Natural killer cell (primary cell): ENCODE data around the gene STAG1. TPM values are rescaled to one million over a fixed set of nuclear protein-coding genes. Genes with fewer than 3 reads are reported as not detected.

Experiments
- ATAC-seq, 3 donors: fragments of 150-1000 bp in 2 of 3; fragments of 200-7000 bp in 1 of 3; cut with Tn5 transposase; 1 replicate in 1 of 3; 2 replicates in 2 of 3; pipeline ENCODE4 v1.10.0; 2021; ENCODE audit warnings: mild to moderate bottlenecking in 2 of 3, moderate library complexity in 2 of 3
- DNase-seq, 2 donors: peaks; one replicate each; pipeline versions ENCODE4 v3.0.0 to v3.0.0-alpha.2; 2013 to 2021; ENCODE audit warnings: mixed read lengths in 1 of 2
- H3K27ac ChIP-seq: one replicate; pipeline ENCODE4 v1.5.1; 2013; ENCODE audit warnings: mild to moderate bottlenecking, low read length
- H3K27me3 ChIP-seq: one replicate; pipeline ENCODE4 v1.6.1; 2013; ENCODE audit warnings: low read length; ENCODE audit not compliant: control insufficient read depth, insufficient read depth
- H3K36me3 ChIP-seq: one replicate; pipeline ENCODE4 v1.6.1; 2013; ENCODE audit warnings: low read length; ENCODE audit not compliant: control insufficient read depth, insufficient read depth
- H3K4me1 ChIP-seq: one replicate; pipeline ENCODE4 v1.6.1; 2013; ENCODE audit warnings: low read length; ENCODE audit not compliant: control insufficient read depth, insufficient read depth
- H3K4me3 ChIP-seq: one replicate; pipeline ENCODE4 v1.5.1; 2013; ENCODE audit warnings: low read length
- H3K9me3 ChIP-seq: one replicate; pipeline ENCODE4 v1.6.1; 2013; ENCODE audit warnings: low read length; ENCODE audit not compliant: control insufficient read depth, insufficient read depth
- H3K27ac Mint-ChIP-seq, 2 donors: one replicate each; pipeline ENCODE4 v1.8.0; 2022; ENCODE audit warnings: mild to moderate bottlenecking in 2 of 2, mixed read lengths in 2 of 2, moderate library complexity in 1 of 2
- H3K27me3 Mint-ChIP-seq, 2 donors: one replicate each; pipeline ENCODE4 v1.8.0; 2022; ENCODE audit warnings: low read depth in 2 of 2, mixed read lengths in 2 of 2
- H3K36me3 Mint-ChIP-seq: one replicate; pipeline ENCODE4 v1.8.0; 2022; ENCODE audit warnings: mixed read lengths
- H3K4me1 Mint-ChIP-seq, 2 donors: one replicate each; pipeline ENCODE4 v1.8.0; 2022; ENCODE audit warnings: mixed read lengths in 2 of 2
- H3K4me3 Mint-ChIP-seq: one replicate; pipeline ENCODE4 v1.8.0; 2022; ENCODE audit warnings: mild to moderate bottlenecking, moderate library complexity, mixed read lengths
- H3K9me3 Mint-ChIP-seq, 2 donors: one replicate each; pipeline ENCODE4 v1.8.0; 2022; ENCODE audit warnings: mixed read lengths in 2 of 2
- WGBS: methylation state at CpG from one replicate; pipeline ENCODE4 v1.1.7; 2013; ENCODE audit warnings: missing lambda C conversion rate; ENCODE audit not compliant: insufficient coverage; 5-methylcytosine and 5-hydroxymethylcytosine counted together
- intact Hi-C: fragments of 100-400 bp; cut with micrococcal nuclease; formaldehyde crosslinking; loops from one replicate; pipeline ENCODE4 v1.14.2; 2022
- total RNA-seq, 4 donors: library from RNA; stranded (reverse); fragments of 120-200 nt in 1 of 4; gene quantifications; one replicate each; pipeline versions ENCODE4 v1.2.3 to v1.2.4, GENCODE V29; 2013 to 2022
- TF ChIP-seq, protein P1 (sequence below): fragments of 200-600 bp; IDR thresholded peaks from one replicate; pipeline ENCODE4 v1.8.0; 2022; ENCODE audit warnings: antibody characterized with exemption

Gene STAG1
- total RNA-seq, 3 donors from 2014 or later (not counting 1 experiment from before 2014, with no cell fraction given), result 55.1 to 66.2 (median 60.3) TPM

DNA sequence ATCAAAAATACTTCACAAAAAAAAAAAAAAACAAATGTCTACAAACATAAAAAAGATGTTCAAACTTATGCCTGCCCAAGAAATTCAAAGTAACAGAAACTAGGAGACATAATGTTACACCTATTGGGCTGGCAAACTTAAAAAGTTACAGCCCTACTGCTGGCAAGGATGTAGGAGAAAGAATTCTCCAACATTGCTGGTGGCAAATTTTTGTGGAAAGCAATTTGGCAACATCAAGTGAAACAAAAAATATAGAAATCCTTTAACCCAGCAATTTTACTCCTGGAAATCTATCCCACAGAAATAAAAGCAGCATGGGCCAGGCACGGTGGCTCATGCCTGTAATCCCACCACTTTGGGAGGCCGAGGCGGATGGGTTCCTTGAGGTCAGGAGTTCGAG, 73.2 kb downstream of the STAG1 start:
- Mint-ChIP-seq H3K27me3 (no peaks in the 10 kb centered on the region), H3K4me1 (peaks cover 24 to 27% of the 10 kb centered on the region in 2 donors), H3K4me3 (no peak overlapping the region), H3K9me3 (no peaks in the 10 kb centered on the region), H3K27ac (no peak overlapping the region), H3K36me3 (no peaks in the 10 kb centered on the region)
- TF ChIP-seq, protein P1, sequence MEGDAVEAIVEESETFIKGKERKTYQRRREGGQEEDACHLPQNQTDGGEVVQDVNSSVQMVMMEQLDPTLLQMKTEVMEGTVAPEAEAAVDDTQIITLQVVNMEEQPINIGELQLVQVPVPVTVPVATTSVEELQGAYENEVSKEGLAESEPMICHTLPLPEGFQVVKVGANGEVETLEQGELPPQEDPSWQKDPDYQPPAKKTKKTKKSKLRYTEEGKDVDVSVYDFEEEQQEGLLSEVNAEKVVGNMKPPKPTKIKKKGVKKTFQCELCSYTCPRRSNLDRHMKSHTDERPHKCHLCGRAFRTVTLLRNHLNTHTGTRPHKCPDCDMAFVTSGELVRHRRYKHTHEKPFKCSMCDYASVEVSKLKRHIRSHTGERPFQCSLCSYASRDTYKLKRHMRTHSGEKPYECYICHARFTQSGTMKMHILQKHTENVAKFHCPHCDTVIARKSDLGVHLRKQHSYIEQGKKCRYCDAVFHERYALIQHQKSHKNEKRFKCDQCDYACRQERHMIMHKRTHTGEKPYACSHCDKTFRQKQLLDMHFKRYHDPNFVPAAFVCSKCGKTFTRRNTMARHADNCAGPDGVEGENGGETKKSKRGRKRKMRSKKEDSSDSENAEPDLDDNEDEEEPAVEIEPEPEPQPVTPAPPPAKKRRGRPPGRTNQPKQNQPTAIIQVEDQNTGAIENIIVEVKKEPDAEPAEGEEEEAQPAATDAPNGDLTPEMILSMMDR, result no peak
- no peaks in the 10 kb centered on the region for H3K4me1 ChIP-seq
- no peak overlapping the region for H3K4me3 ChIP-seq
- H3K27ac ChIP-seq, result no peak overlapping the region
- H3K27me3 ChIP-seq, result no peaks in the 10 kb centered on the region
- no peaks in the 10 kb centered on the region for H3K36me3 ChIP-seq
- DNase-seq, result no peak
- intact Hi-C loops, result no loop called here
- 98% methylated on average over 4 of the region's 4 CpGs for WGBS
- no peaks in the 10 kb centered on the region for H3K9me3 ChIP-seq
- no peak for ATAC-seq

DNA sequence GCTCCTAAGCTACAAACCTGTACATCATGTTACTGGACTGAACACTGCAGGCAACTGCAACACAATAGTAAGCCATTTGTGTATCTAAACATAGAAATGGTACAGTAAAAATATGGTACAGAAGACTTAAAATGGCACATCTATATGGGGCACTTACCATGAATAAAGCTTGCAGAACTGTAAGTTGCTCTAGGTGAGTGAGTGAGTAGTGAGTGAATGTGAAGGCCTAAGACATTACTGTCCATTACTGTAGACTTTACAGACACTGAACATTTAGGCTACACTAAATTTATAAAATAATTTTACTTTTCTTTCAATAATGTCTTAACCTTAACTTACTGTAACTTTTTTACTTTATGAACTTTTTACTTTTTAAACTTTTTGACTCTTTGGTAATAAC, 76.2 kb downstream of the STAG1 start:
- Mint-ChIP-seq H3K4me3 (no peak overlapping the region), H3K27me3 (no peaks in the 10 kb centered on the region), H3K36me3 (no peaks in the 10 kb centered on the region), H3K9me3 (no peaks in the 10 kb centered on the region), H3K4me1 (peaks cover 42 to 54% of the 10 kb centered on the region in 2 donors), H3K27ac (peak overlapping the region in 1 of 2 donors; percentile 12)
- H3K4me1 ChIP-seq, result peaks cover 2% of the 10 kb centered on the region
- intact Hi-C loops, result no loop called here
- H3K4me3 ChIP-seq, result no peak overlapping the region
- TF ChIP-seq, protein P1, result no peak
- H3K36me3 ChIP-seq, result no peaks in the 10 kb centered on the region
- no peaks in the 10 kb centered on the region for H3K27me3 ChIP-seq
- no peak overlapping the region for H3K27ac ChIP-seq
- no peaks in the 10 kb centered on the region for H3K9me3 ChIP-seq
- ATAC-seq (no peak), DNase-seq (no peak)

DNA sequence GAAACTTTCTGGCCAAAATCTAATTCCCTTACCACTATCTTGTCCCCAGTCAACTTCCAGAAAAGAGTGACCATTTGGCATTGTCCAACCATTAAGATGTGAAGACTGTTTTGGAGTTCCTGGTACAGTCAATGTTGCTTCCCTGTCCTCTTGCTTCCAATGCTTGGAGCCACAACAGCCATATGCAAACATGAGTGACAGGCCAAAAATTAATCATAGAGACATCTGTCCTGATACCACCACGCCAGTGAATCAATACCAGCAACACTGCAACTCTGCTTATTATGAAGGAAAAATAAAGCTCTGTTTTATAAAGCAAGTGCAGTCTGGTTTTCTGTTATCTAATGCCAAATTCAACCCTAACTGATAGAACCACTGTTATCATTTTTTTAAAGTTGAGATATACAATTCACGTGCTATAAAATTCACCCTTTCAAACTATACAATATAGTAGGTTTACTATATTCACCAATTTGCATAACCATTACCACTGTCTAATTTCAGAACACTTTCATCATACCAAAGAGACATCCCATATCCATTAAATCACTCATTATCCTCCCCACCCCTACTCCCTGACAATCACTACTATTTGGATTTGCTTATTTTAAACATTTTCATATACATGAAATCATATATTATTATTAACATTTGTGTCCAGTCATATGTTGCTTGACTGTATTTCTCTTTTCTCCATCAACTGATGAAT, 76.9 kb downstream of the STAG1 start:
- H3K27ac Mint-ChIP-seq, result peak overlapping the region; percentile 67 to 83
- H3K36me3 ChIP-seq, result no peaks in the 10 kb centered on the region
- H3K9me3 ChIP-seq, result no peaks in the 10 kb centered on the region
- H3K36me3 Mint-ChIP-seq, result no peaks in the 10 kb centered on the region
- 100% methylated on average over 1 of the region's 2 CpGs for WGBS
- TF ChIP-seq, protein P1, result no peak
- ATAC-seq (no peak), DNase-seq (no peak)
- H3K4me1 Mint-ChIP-seq, result peaks cover 42 to 55% of the 10 kb centered on the region in 2 donors
- H3K27me3 ChIP-seq, result no peaks in the 10 kb centered on the region
- intact Hi-C loops, result no loop called here
- H3K27me3 Mint-ChIP-seq, result no peaks in the 10 kb centered on the region
- peak overlapping the region; percentile 17 for H3K4me3 Mint-ChIP-seq
- no peaks in the 10 kb centered on the region for H3K9me3 Mint-ChIP-seq
- H3K4me1 ChIP-seq, result peaks cover 2% of the 10 kb centered on the region
- no peak overlapping the region for H3K4me3 ChIP-seq
- peak overlapping the region; percentile 18 for H3K27ac ChIP-seq

DNA sequence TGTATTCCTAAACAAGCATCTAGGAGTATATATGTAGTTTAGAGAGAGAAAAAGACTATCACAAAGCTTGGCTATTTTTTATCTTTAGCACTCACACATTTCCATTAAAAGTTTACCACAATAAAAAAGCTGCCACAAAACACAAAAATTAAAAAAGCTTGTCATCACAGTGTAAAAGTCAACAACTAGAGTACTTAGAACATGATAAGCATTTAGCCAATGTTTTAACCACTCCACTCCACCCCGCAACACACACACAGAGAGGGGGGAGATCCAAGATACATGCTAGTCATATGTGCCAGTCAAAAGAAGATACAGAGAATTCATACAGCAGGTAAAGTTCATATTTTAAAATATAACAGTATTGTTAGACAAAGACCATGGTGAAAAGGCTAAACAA, 79.7 kb downstream of the STAG1 start:
- Mint-ChIP-seq H3K4me1 (peaks cover 42 to 66% of the 10 kb centered on the region in 2 donors), H3K27me3 (no peaks in the 10 kb centered on the region), H3K4me3 (no peak overlapping the region), H3K9me3 (no peaks in the 10 kb centered on the region), H3K27ac (peak overlapping the region; percentile 81 to 83), H3K36me3 (no peaks in the 10 kb centered on the region)
- WGBS, result no CpG with 5 or more reads among the region's 1 CpG
- Histone ChIP-seq H3K27me3 (no peaks in the 10 kb centered on the region), H3K27ac (no peak overlapping the region), H3K4me1 (peaks cover 2% of the 10 kb centered on the region), H3K4me3 (no peak overlapping the region), H3K9me3 (no peaks in the 10 kb centered on the region), H3K36me3 (no peaks in the 10 kb centered on the region)
- ATAC-seq (no peak), DNase-seq (no peak)
- intact Hi-C loops, result no loop called here
- TF ChIP-seq, protein P1, result no peak
